Eye (tissue), 1 donor: ENCODE data around the gene RALA.
A peak's percentile ranks its signal among the peaks of the same experiment; 100 is the strongest.

Source experiments
- DNase-seq: peaks from one replicate; pipeline ENCODE4 v3.0.0-alpha.2; 2015

Gene RALA

GRCh38 chr7:39614299-39614698 lies 9.1 kb upstream of the RALA start:
- no peak for DNase-seq

GRCh38 chr7:39615350-39615975 lies 7.9 kb upstream of the RALA start:
- no peak for DNase-seq

- DNase-seq, result no peak
Measured at GRCh38 chr7:39616138-39616537, 7.2 kb upstream of the RALA start.

- no peak for DNase-seq
Measured at GRCh38 chr7:39617005-39617404, 6.4 kb upstream of the RALA start.

GRCh38 chr7:39618868-39619267 lies 4.5 kb upstream of the RALA start:
- no peak for DNase-seq

GRCh38 chr7:39620486-39620885 lies 2.9 kb upstream of the RALA start:
- no peak for DNase-seq

- DNase-seq, result no peak
Measured at GRCh38 chr7:39621261-39621660, 2.1 kb upstream of the RALA start.

- no peak for DNase-seq
Measured at GRCh38 chr7:39621784-39622411, 1.5 kb upstream of the RALA start.

GRCh38 chr7:39622609-39623008 lies 763 bp upstream of the RALA start:
- DNase-seq, result no peak

- peak; percentile 68 for DNase-seq
Measured at GRCh38 chr7:39623732-39624441, 515 bp downstream of the RALA start.

GRCh38 chr7:39624442-39624807 lies 1.1 kb downstream of the RALA start:
- no peak for DNase-seq

- DNase-seq, result peak; percentile 9
Measured at GRCh38 chr7:39624935-39625694, 1.7 kb downstream of the RALA start.

- no peak for DNase-seq
Measured at GRCh38 chr7:39631736-39632308, 8.4 kb downstream of the RALA start.

GRCh38 chr7:39633563-39634477 lies 10.4 kb downstream of the RALA start:
- no peak for DNase-seq

GRCh38 chr7:39634478-39634805 lies 11.1 kb downstream of the RALA start:
- no peak for DNase-seq

- DNase-seq, result no peak
Measured at GRCh38 chr7:39637400-39637799, 14.0 kb downstream of the RALA start.

GRCh38 chr7:39637963-39638485 lies 14.7 kb downstream of the RALA start:
- DNase-seq, result no peak

- no peak for DNase-seq
Measured at GRCh38 chr7:39642896-39643295, 19.5 kb downstream of the RALA start.

GRCh38 chr7:39644170-39644569 lies 20.8 kb downstream of the RALA start:
- no peak for DNase-seq

GRCh38 chr7:39645482-39646407 lies 22.4 kb downstream of the RALA start:
- DNase-seq, result no peak

GRCh38 chr7:39647816-39648215 lies 24.4 kb downstream of the RALA start:
- DNase-seq, result no peak
